ENCODE data around the gene BAG3. TPM values are rescaled to one million over a fixed set of nuclear protein-coding genes. Genes with fewer than 3 reads are reported as not detected.
A peak's percentile ranks its signal among the peaks of the same experiment; 100 is the strongest.

The BAG3 gene
- total and polyA plus RNA-seq, 9 of the 15 experiments (the other 6 are each of a cell fraction or from before 2014, with no cell fraction given), result 2.6 to 27.4 (median 7.2) TPM

GRCh38 chr10:119688033-119688508 is 36.9 kb downstream of the BAG3 start (continued):
- no peak for TF ChIP-seq E2F4 (CRISPR knock-in tag; IDR thresholded peaks at IDR 0.05; ENCODE audit: low read depth)
- no peak for TF ChIP-seq USF2 (CRISPR knock-in tag; IDR thresholded peaks at IDR 0.05)
- no peak for TF ChIP-seq BMI1 (IDR thresholded peaks at IDR 0.05; ENCODE audit: low read length)
- no peak for TF ChIP-seq SMARCA5 (IDR thresholded peaks at IDR 0.05)
- 0 out of 2 replicates have a peak, but pooled peaks have one; percentile 16 for TF ChIP-seq ZNF174 (CRISPR knock-in tag; IDR thresholded peaks at IDR 0.05)
- no peak for TF ChIP-seq MXD1 (CRISPR knock-in tag; IDR thresholded peaks at IDR 0.05; ENCODE audit: borderline replicate concordance, poor library complexity, severe bottlenecking)
- TF ChIP-seq PTRF (tag; IDR thresholded peaks at IDR 0.05), result peak; percentile 90
- TF ChIP-seq KDM2B (CRISPR knock-in tag; IDR thresholded peaks at IDR 0.05), result no peak
- TF ChIP-seq KLF6 (CRISPR knock-in tag; IDR thresholded peaks at IDR 0.05; ENCODE audit: borderline replicate concordance), result peak; percentile 94
- no peak for TF ChIP-seq ZNF408 (CRISPR knock-in tag; IDR thresholded peaks at IDR 0.05; ENCODE audit: low read depth)
- no peak for TF ChIP-seq SRSF3 (IDR thresholded peaks at IDR 0.05; ENCODE audit: insufficient read depth, low read length)
- no peak for TF ChIP-seq KDM5B (IDR thresholded peaks at IDR 0.05; ENCODE audit: insufficient replicate concordance, low read depth, low read length)
- TF ChIP-seq LARP7 (IDR thresholded peaks at IDR 0.05), result no peak
- no peak for TF ChIP-seq CTCFL (IDR thresholded peaks at IDR 0.05; ENCODE audit: borderline replicate concordance, insufficient read depth, low read depth, low read length, poor library complexity, severe bottlenecking)
- TF ChIP-seq ZC3H8 (IDR thresholded peaks at IDR 0.05), result no peak
- no peak for TF ChIP-seq SIN3B (IDR thresholded peaks at IDR 0.05; ENCODE audit: low read depth)
- TF ChIP-seq ZNF699 (CRISPR knock-in tag; IDR thresholded peaks at IDR 0.05; ENCODE audit: insufficient replicate concordance), result no peak
- TF ChIP-seq ZFX (CRISPR knock-in tag; IDR thresholded peaks at IDR 0.05), result no peak
- TF ChIP-seq ARID2 (IDR thresholded peaks at IDR 0.05), result no peak
- no peak for TF ChIP-seq IFI16 (CRISPR knock-in tag; IDR thresholded peaks at IDR 0.05)
- no peak for TF ChIP-seq ZBTB8A (IDR thresholded peaks at IDR 0.05; ENCODE audit: partially characterized antibody)
- no peak for TF ChIP-seq MYC (IDR thresholded peaks at IDR 0.05; ENCODE audit: low read depth, low read length)
- no peak for TF ChIP-seq MYC (CRISPR knock-in tag; IDR thresholded peaks at IDR 0.05; ENCODE audit: borderline replicate concordance, low read depth)
- no peak for TF ChIP-seq KAT7 (CRISPR knock-in tag; IDR thresholded peaks at IDR 0.05; ENCODE audit: borderline replicate concordance)
- no peak for TF ChIP-seq KAT8 (IDR thresholded peaks at IDR 0.05; ENCODE audit: low read depth)
- TF ChIP-seq BRD9 (IDR thresholded peaks at IDR 0.05; ENCODE audit: low read depth, partially characterized antibody), result no peak
- TF ChIP-seq CC2D1A (IDR thresholded peaks at IDR 0.05), result no peak
